ENCODE results near the gene MYO16.

- TF ChIP-seq EZH2 (IDR thresholded peaks at IDR 0.05; ENCODE audit: low read length, missing control alignments) (no peak), CTCF (conservative IDR thresholded peaks at IDR 0.05 in 1 of 2, IDR thresholded peaks at IDR 0.05 in 1 of 2; ENCODE audit: low read depth in 1 of 2, low read length in 2 of 2) (no peak)
These were observed 148.3 kb downstream of the MYO16 start for GRCh38 chr13:108777421-108778420.
